Lower lobe of right lung (tissue), 2 donors: ENCODE results near the gene NUP210. TPM values are rescaled to one million over a fixed set of nuclear protein-coding genes. Genes with fewer than 3 reads are reported as not detected.

ENCODE experiments used
- ATAC-seq, 2 donors: fragments of 200-7000 bp; cut with Tn5 transposase; one replicate each; pipeline ENCODE4 v1.9.1; 2020 to 2022; ENCODE audit warnings: mild to moderate bottlenecking in 2 of 2, moderate library complexity in 2 of 2
- DNase-seq: peaks from one replicate; pipeline ENCODE4 v3.0.0-alpha.2; 2020
- H3K27ac ChIP-seq: fragments of 200-600 bp; one replicate; pipeline ENCODE4 v1.8.0; 2022
- H3K27me3 ChIP-seq: fragments of 200-600 bp; one replicate; pipeline ENCODE4 v1.8.0; 2022; ENCODE audit warnings: low read depth
- H3K36me3 ChIP-seq: fragments of 200-600 bp; one replicate; pipeline ENCODE4 v1.8.0; 2022; ENCODE audit warnings: mild to moderate bottlenecking
- H3K4me1 ChIP-seq: fragments of 200-600 bp; one replicate; pipeline ENCODE4 v1.8.0; 2022
- H3K4me3 ChIP-seq: fragments of 200-600 bp; one replicate; pipeline ENCODE4 v1.8.0; 2022; ENCODE audit warnings: mild to moderate bottlenecking
- H3K9me3 ChIP-seq: fragments of 200-600 bp; one replicate; pipeline ENCODE4 v1.8.0; 2022
- intact Hi-C: fragments of 100-400 bp; cut with DNase I; formaldehyde crosslinking; loops from one replicate; pipeline ENCODE4 v1.11.0; 2022
- total RNA-seq: library from RNA; stranded (reverse); fragmentation: NEBNext Ultra II Directional; extraction: Animal tissue kit (Norgen Biotek cat#: 25700); gene quantifications from one replicate; pipeline ENCODE4 v1.2.1, GENCODE V29; 2021
- TF ChIP-seq, protein P1 (sequence below): fragments of 200-600 bp; IDR thresholded peaks from one replicate; pipeline ENCODE4 v1.8.0; 2022; ENCODE audit warnings: antibody characterized with exemption, mild to moderate bottlenecking
- donor health status: DM: no; HTN: yes; CAD: no; lungs with severe emphysema.

Gene NUP210
- total RNA-seq, 1 donor from 2014 or later = 22.2 TPM

DNA sequence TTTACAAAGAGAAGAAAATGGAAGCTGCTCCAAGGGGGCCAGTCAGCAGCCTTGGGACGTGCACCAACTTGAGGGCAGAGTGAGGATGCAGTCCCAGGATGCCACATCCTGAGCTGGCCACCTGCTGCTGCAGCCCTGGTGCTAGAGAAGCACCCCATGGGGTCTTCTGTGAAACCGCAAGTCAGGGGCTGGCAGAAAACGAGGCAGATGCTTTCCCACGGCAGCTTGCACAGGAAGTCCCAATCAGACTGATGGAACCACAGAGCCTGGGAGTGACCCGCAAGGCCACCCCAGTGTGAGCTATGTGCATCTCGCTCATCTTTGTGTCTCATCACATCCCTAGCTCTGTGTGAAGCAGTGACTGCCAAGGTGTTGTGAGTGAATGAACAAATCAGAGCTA is 76.5 kb downstream of the NUP210 start:
- H3K4me3 ChIP-seq = no peak overlapping the region
- H3K27me3 ChIP-seq = no peaks in the 10 kb centered on the region
- no peak for ATAC-seq
- TF ChIP-seq, protein P1, sequence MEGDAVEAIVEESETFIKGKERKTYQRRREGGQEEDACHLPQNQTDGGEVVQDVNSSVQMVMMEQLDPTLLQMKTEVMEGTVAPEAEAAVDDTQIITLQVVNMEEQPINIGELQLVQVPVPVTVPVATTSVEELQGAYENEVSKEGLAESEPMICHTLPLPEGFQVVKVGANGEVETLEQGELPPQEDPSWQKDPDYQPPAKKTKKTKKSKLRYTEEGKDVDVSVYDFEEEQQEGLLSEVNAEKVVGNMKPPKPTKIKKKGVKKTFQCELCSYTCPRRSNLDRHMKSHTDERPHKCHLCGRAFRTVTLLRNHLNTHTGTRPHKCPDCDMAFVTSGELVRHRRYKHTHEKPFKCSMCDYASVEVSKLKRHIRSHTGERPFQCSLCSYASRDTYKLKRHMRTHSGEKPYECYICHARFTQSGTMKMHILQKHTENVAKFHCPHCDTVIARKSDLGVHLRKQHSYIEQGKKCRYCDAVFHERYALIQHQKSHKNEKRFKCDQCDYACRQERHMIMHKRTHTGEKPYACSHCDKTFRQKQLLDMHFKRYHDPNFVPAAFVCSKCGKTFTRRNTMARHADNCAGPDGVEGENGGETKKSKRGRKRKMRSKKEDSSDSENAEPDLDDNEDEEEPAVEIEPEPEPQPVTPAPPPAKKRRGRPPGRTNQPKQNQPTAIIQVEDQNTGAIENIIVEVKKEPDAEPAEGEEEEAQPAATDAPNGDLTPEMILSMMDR = no peak
- H3K4me1 ChIP-seq = peaks cover 10% of the 10 kb centered on the region
- peaks cover 45% of the 10 kb centered on the region for H3K36me3 ChIP-seq
- H3K27ac ChIP-seq = no peak overlapping the region
- DNase-seq = no peak
- intact Hi-C loops = no loop called here
- no peaks in the 10 kb centered on the region for H3K9me3 ChIP-seq

DNA sequence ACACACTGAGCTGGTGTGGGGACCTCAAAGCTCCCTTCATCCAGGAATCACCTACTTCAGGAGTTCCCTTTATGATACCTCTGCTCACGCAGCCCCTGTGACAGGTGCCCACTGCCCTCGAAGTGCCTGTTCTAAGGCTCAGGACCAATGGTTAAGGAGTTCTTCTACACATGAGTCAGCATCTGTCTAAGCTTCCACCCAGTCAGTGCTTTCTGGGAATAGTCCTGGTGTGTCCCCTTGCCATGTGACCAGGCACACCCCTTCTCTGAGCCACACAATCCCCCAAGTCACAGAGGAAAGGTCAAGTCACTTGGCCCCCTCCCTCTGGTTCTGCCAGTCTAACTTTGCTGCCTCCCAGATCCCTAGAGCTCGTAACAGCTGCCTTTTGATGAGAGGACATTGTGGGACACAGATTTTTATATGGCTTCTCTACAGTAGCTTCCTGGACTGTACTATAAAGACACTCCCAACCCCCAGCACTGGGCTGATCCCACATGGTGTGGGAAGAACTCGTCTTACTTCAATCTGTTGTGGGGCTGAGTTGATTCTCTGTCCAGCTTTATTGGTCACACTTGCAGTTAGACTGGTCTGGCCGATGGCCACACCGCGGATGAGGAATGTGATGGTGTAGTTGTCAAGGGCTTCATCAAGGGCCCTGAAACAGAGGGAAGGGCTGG is 78.8 kb downstream of the NUP210 start:
- Histone ChIP-seq H3K4me3 (no peak overlapping the region), H3K4me1 (no peaks in the 10 kb centered on the region), H3K27ac (no peak overlapping the region), H3K27me3 (no peaks in the 10 kb centered on the region), H3K36me3 (peaks cover 48% of the 10 kb centered on the region), H3K9me3 (no peaks in the 10 kb centered on the region)
- ATAC-seq (no peak), DNase-seq (no peak)
- TF ChIP-seq, protein P1 = no peak
- intact Hi-C loops = no loop called here

DNA sequence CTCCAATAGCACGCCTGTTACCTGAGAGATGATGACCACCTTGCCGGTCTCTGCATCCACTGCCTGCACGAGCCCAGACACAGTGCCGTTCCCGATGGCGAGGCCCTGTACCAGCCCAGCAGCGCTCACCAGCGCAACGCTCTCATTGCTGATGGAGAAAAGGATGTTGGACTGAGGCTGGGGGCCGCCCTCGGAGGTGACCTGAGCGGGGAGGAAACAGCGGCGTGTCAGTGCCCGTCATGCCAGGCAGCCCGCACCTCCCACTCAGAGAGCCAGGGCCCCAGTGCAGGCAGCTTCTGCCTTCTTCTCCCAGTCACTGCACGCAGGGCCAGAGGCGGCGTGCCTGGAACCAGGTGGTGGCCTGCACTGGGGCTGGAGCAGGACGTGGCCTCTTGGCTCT is 80.3 kb downstream of the NUP210 start:
- ATAC-seq (no peak), DNase-seq (no peak)
- no peaks in the 10 kb centered on the region for H3K9me3 ChIP-seq
- H3K4me3 ChIP-seq = no peak overlapping the region
- TF ChIP-seq, protein P1 = no peak
- no peak overlapping the region for H3K27ac ChIP-seq
- peaks cover 58% of the 10 kb centered on the region for H3K36me3 ChIP-seq
- H3K27me3 ChIP-seq = no peaks in the 10 kb centered on the region
- intact Hi-C loops = no loop called here
- H3K4me1 ChIP-seq = no peaks in the 10 kb centered on the region

DNA sequence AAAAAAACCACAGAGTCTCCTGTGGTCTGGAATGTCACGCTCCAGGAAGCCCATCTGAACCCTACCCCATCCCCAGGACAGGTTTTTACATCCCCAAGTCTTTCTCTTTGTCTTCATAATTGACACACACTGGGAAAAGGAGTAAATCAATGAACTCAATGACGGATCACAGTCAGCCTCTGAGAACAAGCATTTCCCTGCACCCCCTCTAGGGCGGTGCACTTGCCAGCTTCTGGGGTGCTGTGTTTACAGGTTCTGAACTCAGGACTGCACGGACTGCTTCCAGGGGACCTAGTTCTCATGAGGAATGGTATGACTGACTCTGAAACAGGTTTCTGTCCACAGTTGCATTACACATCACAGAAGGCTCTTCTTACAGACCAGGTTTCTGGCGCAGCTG is 81.1 kb downstream of the NUP210 start:
- Histone ChIP-seq H3K27ac (no peak overlapping the region), H3K4me1 (no peaks in the 10 kb centered on the region), H3K36me3 (peaks cover 62% of the 10 kb centered on the region), H3K4me3 (no peak overlapping the region), H3K9me3 (no peaks in the 10 kb centered on the region), H3K27me3 (no peaks in the 10 kb centered on the region)
- TF ChIP-seq, protein P1 = no peak
- ATAC-seq (no peak), DNase-seq (no peak)
- intact Hi-C loops = no loop called here

DNA sequence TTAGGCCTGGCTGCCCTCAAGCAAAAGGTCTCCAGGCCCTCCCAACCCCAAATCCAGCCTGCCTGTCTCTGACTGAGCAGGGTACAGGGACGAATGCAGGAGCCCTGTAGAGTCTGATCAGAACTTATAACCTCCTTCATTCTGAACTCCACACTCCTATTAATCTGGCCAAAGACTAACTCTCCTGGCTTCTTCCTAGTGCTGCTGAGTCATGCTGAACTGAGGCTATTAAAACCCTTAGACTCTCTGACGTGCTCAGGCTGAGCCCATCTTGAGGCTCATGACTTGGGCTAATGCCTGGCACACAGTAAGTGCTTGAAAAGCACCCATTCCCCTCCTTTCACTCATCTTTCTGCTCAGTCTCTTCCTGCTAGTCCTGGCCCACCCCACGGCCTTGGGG is 81.9 kb downstream of the NUP210 start:
- TF ChIP-seq, protein P1 = no peak
- Histone ChIP-seq H3K36me3 (peaks cover 62% of the 10 kb centered on the region), H3K4me1 (no peaks in the 10 kb centered on the region), H3K4me3 (no peak overlapping the region), H3K27me3 (no peaks in the 10 kb centered on the region), H3K9me3 (no peaks in the 10 kb centered on the region), H3K27ac (no peak overlapping the region)
- ATAC-seq = no peak
- intact Hi-C loops = no loop called here
- DNase-seq = no peak
